GM10266 (cell line): ENCODE measurements around the gene NDUFS4.
"Not testable (repeated sequence)": the region's sequence is repeated elsewhere in the genome, so short reads cannot be mapped to it uniquely, and the experiment has no call there.

Experiments used
- DNase-seq: peaks from one replicate; pipeline ENCODE4 v3.0.0; 2012; ENCODE audit errors: extremely low spot score
- TF ChIP-seq, protein P1 (sequence below): IDR thresholded peaks from 2 replicates; pipeline ENCODE4 v1.5.1; 2012; ENCODE audit warnings: mild to moderate bottlenecking, low read depth; ENCODE audit not compliant: control insufficient read depth, insufficient read depth; ENCODE audit errors: missing control alignments

NDUFS4 gene

DNA sequence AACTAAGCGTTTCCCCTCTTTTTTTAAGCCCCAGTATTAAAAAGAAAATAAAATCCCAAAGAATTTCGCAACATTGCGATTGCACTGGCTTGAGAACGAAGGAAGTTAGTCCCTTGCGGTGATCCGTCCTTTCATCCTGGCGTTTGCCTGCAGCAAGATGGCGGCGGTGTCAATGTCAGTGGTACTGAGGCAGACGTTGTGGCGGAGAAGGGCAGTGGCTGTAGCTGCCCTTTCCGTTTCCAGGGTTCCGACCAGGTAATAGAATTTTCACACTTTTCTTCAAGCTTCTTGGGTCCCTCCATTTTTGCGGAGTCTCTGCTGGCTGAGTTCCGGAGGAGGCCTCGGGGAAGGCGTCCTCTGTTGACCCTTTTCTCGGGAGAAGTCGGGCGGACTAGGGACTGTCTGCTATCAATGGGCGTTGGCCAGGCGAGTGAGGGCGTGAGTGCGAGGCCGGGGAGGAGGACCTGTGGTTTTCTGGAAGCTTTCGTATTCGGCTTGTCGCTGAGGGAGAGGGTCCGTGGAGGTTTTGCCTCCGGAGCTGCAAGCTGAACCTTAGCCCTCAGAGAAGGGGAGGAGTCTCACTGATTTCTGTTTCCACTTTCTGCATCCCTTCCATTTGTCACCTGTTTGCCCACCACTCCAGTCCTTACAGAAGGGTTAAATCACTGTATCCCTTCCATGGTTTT lies at the start of gene NDUFS4:
NDUFS4 (plus strand) TSS at position 134 of the 686 bp plus-strand sequence; CDS start at position 158, 24 bp downstream.
- DNase-seq = peak; percentile 48
- TF ChIP-seq, protein P1, sequence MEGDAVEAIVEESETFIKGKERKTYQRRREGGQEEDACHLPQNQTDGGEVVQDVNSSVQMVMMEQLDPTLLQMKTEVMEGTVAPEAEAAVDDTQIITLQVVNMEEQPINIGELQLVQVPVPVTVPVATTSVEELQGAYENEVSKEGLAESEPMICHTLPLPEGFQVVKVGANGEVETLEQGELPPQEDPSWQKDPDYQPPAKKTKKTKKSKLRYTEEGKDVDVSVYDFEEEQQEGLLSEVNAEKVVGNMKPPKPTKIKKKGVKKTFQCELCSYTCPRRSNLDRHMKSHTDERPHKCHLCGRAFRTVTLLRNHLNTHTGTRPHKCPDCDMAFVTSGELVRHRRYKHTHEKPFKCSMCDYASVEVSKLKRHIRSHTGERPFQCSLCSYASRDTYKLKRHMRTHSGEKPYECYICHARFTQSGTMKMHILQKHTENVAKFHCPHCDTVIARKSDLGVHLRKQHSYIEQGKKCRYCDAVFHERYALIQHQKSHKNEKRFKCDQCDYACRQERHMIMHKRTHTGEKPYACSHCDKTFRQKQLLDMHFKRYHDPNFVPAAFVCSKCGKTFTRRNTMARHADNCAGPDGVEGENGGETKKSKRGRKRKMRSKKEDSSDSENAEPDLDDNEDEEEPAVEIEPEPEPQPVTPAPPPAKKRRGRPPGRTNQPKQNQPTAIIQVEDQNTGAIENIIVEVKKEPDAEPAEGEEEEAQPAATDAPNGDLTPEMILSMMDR = no peak

GRCh38 chr5:53512539-53512938 lies 47.9 kb upstream of the NDUFS4 start:
- TF ChIP-seq, protein P1 = no peak
- DNase-seq = no peak

- no peak for DNase-seq
- TF ChIP-seq, protein P1 = no peak
Observed at GRCh38 chr5:53515988-53516387, 44.5 kb upstream of the NDUFS4 start.

GRCh38 chr5:53520813-53521212 lies 39.6 kb upstream of the NDUFS4 start:
- no peak for DNase-seq
- TF ChIP-seq, protein P1 = no peak

DNA sequence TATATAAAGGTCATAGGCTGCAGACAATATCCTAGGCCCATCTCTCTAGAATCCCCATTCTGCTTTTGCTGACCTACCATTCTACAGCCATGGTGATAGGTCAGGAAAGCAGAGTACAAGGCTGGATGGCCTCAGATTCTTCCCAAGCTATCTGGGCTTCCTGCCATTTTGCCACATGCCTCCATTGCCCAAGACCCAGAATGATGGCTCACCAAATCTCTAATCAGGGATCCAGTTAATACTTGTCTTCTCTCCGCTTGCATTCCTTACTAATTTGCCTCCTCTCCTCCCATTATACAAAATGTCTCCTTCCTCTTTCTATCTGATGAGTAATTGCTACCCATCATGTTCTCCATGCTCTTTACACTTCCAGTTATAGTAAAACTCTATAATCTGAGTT lies 22.7 kb upstream of the NDUFS4 start:
- no peak for DNase-seq
- TF ChIP-seq, protein P1 = no peak

DNA sequence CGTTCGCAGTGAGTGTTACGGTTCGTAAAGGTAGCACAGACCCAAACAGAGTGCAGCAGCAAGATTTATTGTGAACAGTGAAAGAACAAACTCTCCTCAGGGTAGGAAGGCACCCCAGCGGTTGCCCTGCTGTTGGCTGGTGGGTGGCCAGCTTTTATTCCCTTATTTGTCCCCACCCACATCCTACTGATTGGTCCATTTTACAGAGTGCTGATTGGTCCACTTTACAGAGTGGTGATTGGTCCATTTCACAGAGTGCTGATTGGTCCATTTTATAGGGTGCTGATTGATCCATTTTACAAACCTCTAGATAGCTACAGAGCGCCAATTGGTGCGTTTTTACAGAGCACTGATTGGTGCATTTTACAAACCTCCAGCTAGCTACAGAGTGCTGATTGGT lies 19.7 kb upstream of the NDUFS4 start:
- DNase-seq = not testable (repeated sequence)

- TF ChIP-seq, protein P1 = no peak
Observed at GRCh38 chr5:53541859-53542258, 18.6 kb upstream of the NDUFS4 start.

GRCh38 chr5:53542926-53543325 lies 17.5 kb upstream of the NDUFS4 start:
- DNase-seq = no peak
- TF ChIP-seq, protein P1 = no peak

More at GRCh38 chr5:53541859-53542258, 18.6 kb upstream of the NDUFS4 start:
- no peak for DNase-seq
